ENCODE measurements around the gene TXNRD1. TPM values are rescaled to one million over a fixed set of nuclear protein-coding genes. Genes with fewer than 3 reads are reported as not detected.
A peak's percentile ranks its signal among the peaks of the same experiment; 100 is the strongest.
"Not testable (repeated sequence)": the region's sequence is repeated elsewhere in the genome, so short reads cannot be mapped to it uniquely, and the experiment has no call there.

The TXNRD1 gene
- total and polyA plus RNA-seq, 5 donors from 2014 or later = 26.5 to 47.7 (median 34.2) TPM

- ATAC-seq (ENCODE audit: low read depth in 2 of 2); H3K36me3 Mint-ChIP-seq; H3K27ac Mint-ChIP-seq; H3K9me3 Mint-ChIP-seq; DNase-seq; H3K27ac ChIP-seq (ENCODE audit: insufficient read depth, low read length, poor library complexity, severe bottlenecking); H3K4me3 ChIP-seq (ENCODE audit: low read depth, low read length); H3K9me3 ChIP-seq (ENCODE audit: control insufficient read depth in 2 of 2, low read length in 2 of 2); H3K36me3 ChIP-seq (ENCODE audit: control insufficient read depth, insufficient read depth, low read length); H3K27me3 ChIP-seq (ENCODE audit: control insufficient read depth, insufficient read depth, low read length): not testable (repeated sequence)
- peaks cover 7 to 23% (median 9%) of the 10 kb centered on the region in 4 donors for H3K4me1 Mint-ChIP-seq
- H3K27me3 Mint-ChIP-seq = peaks cover 22% of the 10 kb centered on the region
- H3K4me3 Mint-ChIP-seq = peak overlapping the region in 1 of 4 donors; percentile 18
- peaks cover 11% of the 10 kb centered on the region for H3K4me1 ChIP-seq (ENCODE audit: control insufficient read depth, insufficient read depth, low read length, poor library complexity, severe bottlenecking)
These were observed 2.9 kb downstream of the TXNRD1 start for GRCh38 chr12:104218506-104218905.

DNA sequence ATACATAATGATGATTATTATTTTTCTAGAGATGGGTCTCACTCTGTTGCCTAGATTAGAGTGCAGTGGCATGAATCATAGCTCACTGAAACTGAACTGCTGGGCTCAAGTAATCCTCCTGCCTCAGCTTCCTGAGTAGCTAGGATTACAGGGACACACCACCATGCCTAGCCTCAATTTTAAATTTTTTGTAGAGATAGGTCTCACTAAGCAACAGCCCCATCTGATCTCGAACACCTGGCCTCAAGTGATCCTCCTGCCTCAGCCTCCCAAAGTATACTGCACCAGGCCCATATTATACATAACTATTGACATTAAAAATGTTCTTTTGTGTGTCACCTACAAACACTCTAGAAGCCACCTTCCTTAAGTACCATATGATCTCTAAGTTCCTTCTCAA is 3.4 kb downstream of the TXNRD1 start:
- H3K36me3 Mint-ChIP-seq = no peaks in the 10 kb centered on the region
- H3K4me1 Mint-ChIP-seq = peaks cover 7 to 23% (median 9%) of the 10 kb centered on the region in 4 donors
- H3K4me3 ChIP-seq (ENCODE audit: low read depth, low read length) = no peak overlapping the region
- H3K27ac ChIP-seq (ENCODE audit: insufficient read depth, low read length, poor library complexity, severe bottlenecking) = no peak overlapping the region
- DNase-seq = no peak
- no peaks in the 10 kb centered on the region for H3K36me3 ChIP-seq (ENCODE audit: control insufficient read depth, insufficient read depth, low read length)
- H3K9me3 ChIP-seq (ENCODE audit: control insufficient read depth in 2 of 2, low read length in 2 of 2) = no peaks in the 10 kb centered on the region
- H3K4me3 Mint-ChIP-seq = peak overlapping the region in 1 of 4 donors; percentile 77
- ATAC-seq (ENCODE audit: low read depth in 2 of 2) = no peak
- H3K27me3 ChIP-seq (ENCODE audit: control insufficient read depth, insufficient read depth, low read length) = peaks cover 6% of the 10 kb centered on the region
- peaks cover 11% of the 10 kb centered on the region for H3K4me1 ChIP-seq (ENCODE audit: control insufficient read depth, insufficient read depth, low read length, poor library complexity, severe bottlenecking)
- no peak overlapping the region for H3K27ac Mint-ChIP-seq
- peaks cover 24% of the 10 kb centered on the region for H3K27me3 Mint-ChIP-seq
- peaks cover 0 to 7% (median 0%) of the 10 kb centered on the region in 7 donors for H3K9me3 Mint-ChIP-seq

DNA sequence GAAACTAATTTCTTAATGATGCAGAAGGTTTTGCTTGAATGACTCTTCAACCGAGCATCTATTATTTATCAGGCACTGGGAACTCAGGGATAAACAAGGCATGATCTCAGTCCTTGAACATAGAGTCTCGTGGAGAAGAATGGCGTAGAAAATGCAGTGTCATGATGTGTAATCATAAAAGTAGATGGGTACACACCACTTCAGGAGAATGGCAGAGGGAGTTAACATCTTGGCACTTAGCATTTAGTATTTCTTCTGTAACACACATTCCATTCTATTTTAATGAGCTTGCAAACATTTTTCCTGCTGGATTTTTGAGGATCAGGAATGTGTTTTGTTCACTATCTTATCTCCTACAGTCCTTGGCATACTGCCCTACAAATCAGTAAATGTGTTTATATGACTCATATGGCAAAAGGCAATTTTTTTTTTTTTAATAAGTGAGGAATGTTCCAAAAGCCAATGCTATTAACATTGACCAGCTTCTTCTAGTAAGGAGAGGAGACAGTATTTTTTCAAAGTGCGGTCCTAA is 3.8 kb downstream of the TXNRD1 start:
- Mint-ChIP-seq H3K4me3 (no peak overlapping the region), H3K36me3 (no peaks in the 10 kb centered on the region), H3K9me3 (peaks cover 0 to 7% (median 0%) of the 10 kb centered on the region in 7 donors), H3K4me1 (peaks cover 7 to 23% (median 9%) of the 10 kb centered on the region in 4 donors), H3K27ac (no peak overlapping the region), H3K27me3 (peaks cover 26% of the 10 kb centered on the region)
- Histone ChIP-seq H3K36me3 (ENCODE audit: control insufficient read depth, insufficient read depth, low read length) (no peaks in the 10 kb centered on the region), H3K27ac (ENCODE audit: insufficient read depth, low read length, poor library complexity, severe bottlenecking) (no peak overlapping the region), H3K4me3 (ENCODE audit: low read depth, low read length) (no peak overlapping the region), H3K4me1 (ENCODE audit: control insufficient read depth, insufficient read depth, low read length, poor library complexity, severe bottlenecking) (peaks cover 11% of the 10 kb centered on the region), H3K27me3 (ENCODE audit: control insufficient read depth, insufficient read depth, low read length) (peaks cover 6% of the 10 kb centered on the region), H3K9me3 (ENCODE audit: control insufficient read depth in 2 of 2, low read length in 2 of 2) (no peaks in the 10 kb centered on the region)
- ATAC-seq (ENCODE audit: low read depth in 2 of 2) (no peak), DNase-seq (peak in 1 of 3 donors; percentile 21)

DNA sequence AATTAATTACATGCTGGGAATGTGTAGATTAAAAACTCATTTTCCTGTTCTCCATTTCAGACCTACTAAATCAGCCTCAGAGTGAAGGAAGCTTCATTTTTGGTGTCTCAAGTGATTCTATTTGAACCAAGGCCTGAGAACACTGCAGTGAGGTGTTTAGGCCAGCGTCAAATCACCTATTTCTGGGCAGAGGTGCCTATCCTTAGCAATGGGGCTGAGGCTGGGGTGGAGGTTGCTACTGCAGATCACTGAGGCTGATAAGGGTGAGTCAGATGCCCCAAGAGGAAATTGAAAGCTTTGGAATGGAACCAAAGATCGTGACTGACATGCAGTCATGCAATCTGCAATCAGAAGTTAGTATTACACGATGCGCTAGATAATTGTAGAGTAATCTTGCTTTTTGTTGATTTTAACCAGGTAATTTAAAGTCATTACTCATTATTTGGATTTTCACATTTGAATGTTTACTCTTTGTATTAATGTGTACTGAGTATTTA is 4.4 kb downstream of the TXNRD1 start:
- Histone ChIP-seq H3K4me3 (ENCODE audit: low read depth, low read length) (no peak overlapping the region), H3K27me3 (ENCODE audit: control insufficient read depth, insufficient read depth, low read length) (peaks cover 6% of the 10 kb centered on the region), H3K9me3 (ENCODE audit: control insufficient read depth in 2 of 2, low read length in 2 of 2) (no peaks in the 10 kb centered on the region), H3K27ac (ENCODE audit: insufficient read depth, low read length, poor library complexity, severe bottlenecking) (no peak overlapping the region), H3K36me3 (ENCODE audit: control insufficient read depth, insufficient read depth, low read length) (no peaks in the 10 kb centered on the region), H3K4me1 (ENCODE audit: control insufficient read depth, insufficient read depth, low read length, poor library complexity, severe bottlenecking) (peaks cover 11% of the 10 kb centered on the region)
- Mint-ChIP-seq H3K9me3 (peaks cover 0 to 7% (median 0%) of the 10 kb centered on the region in 7 donors), H3K4me3 (peak overlapping the region in 1 of 4 donors; percentile 28), H3K36me3 (no peaks in the 10 kb centered on the region), H3K27ac (peak overlapping the region in 1 of 3 donors; percentile 15), H3K27me3 (peaks cover 27% of the 10 kb centered on the region), H3K4me1 (peaks cover 7 to 23% (median 9%) of the 10 kb centered on the region in 4 donors)
- peak in 2 of 3 donors; percentile 13 to 81 for DNase-seq
- peak; percentile 54 to 59 for ATAC-seq (ENCODE audit: low read depth in 2 of 2)

DNA sequence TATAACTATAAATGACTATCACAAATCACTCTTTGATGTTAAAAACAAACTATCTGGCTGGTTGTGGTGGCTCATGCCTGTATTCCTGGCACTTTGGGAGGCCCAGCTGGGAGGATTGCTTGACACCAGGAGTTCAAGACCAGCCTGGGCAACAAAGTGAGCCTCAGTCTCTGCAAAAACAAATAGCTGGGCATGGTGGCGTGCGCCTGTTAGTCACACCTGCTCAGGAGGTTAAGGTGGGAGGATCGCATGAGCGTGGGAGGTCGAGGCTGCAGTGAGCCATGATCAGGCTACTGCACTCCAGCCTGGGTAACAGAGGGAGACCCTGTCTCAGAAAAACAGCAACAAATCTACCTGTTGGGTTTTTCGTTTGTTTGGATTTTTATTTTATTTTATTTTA is 5.4 kb downstream of the TXNRD1 start:
- peaks cover 3% of the 10 kb centered on the region for H3K4me1 ChIP-seq (ENCODE audit: control insufficient read depth, insufficient read depth, low read length, poor library complexity, severe bottlenecking)
- Mint-ChIP-seq H3K9me3 (peaks cover 0 to 7% (median 0%) of the 10 kb centered on the region in 7 donors), H3K27ac (no peak overlapping the region), H3K27me3 (peaks cover 31% of the 10 kb centered on the region), H3K36me3 (no peaks in the 10 kb centered on the region), H3K4me3 (no peak overlapping the region), H3K4me1 (peaks cover 7 to 19% (median 9%) of the 10 kb centered on the region in 4 donors)
- no peak overlapping the region for H3K27ac ChIP-seq (ENCODE audit: insufficient read depth, low read length, poor library complexity, severe bottlenecking)
- ATAC-seq (ENCODE audit: low read depth in 2 of 2) (no peak), DNase-seq (no peak)
- H3K36me3 ChIP-seq (ENCODE audit: control insufficient read depth, insufficient read depth, low read length) = no peaks in the 10 kb centered on the region
- peaks cover 9% of the 10 kb centered on the region for H3K27me3 ChIP-seq (ENCODE audit: control insufficient read depth, insufficient read depth, low read length)
- H3K4me3 ChIP-seq (ENCODE audit: low read depth, low read length) = no peak overlapping the region
- H3K9me3 ChIP-seq (ENCODE audit: control insufficient read depth in 2 of 2, low read length in 2 of 2) = no peaks in the 10 kb centered on the region

DNA sequence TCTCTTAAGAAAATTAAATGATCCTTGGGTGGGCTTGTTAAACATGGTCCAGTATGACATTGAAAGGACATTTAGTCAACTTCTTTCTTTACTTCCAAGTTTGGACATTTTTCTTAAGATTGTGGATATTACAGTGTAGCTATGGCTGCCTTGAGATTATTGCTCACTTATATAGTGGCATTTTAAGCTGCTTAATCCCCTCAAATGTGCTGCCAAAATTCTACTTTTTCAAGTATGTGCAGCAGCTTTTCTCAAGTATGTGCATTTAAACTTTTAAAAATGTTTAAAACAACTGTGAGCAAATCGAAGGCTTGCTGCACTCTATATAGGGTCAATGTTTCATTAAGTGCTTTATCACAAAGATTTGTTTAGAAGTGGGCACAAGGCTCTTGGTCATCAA is 7.4 kb downstream of the TXNRD1 start:
- H3K27me3 Mint-ChIP-seq = peaks cover 37% of the 10 kb centered on the region

GRCh38 chr12:104223712-104224111 is 8.1 kb downstream of the TXNRD1 start:
- Mint-ChIP-seq H3K9me3 (peaks cover 0 to 3% (median 0%) of the 10 kb centered on the region in 7 donors), H3K27ac (no peak overlapping the region), H3K27me3 (peaks cover 37% of the 10 kb centered on the region), H3K4me3 (no peak overlapping the region), H3K4me1 (peaks cover 7 to 14% (median 9%) of the 10 kb centered on the region in 4 donors), H3K36me3 (no peaks in the 10 kb centered on the region)
- Histone ChIP-seq H3K4me3 (ENCODE audit: low read depth, low read length) (no peak overlapping the region), H3K4me1 (ENCODE audit: control insufficient read depth, insufficient read depth, low read length, poor library complexity, severe bottlenecking) (no peaks in the 10 kb centered on the region), H3K27me3 (ENCODE audit: control insufficient read depth, insufficient read depth, low read length) (peaks cover 9% of the 10 kb centered on the region), H3K9me3 (ENCODE audit: control insufficient read depth in 2 of 2, low read length in 2 of 2) (no peaks in the 10 kb centered on the region), H3K36me3 (ENCODE audit: control insufficient read depth, insufficient read depth, low read length) (no peaks in the 10 kb centered on the region), H3K27ac (ENCODE audit: insufficient read depth, low read length, poor library complexity, severe bottlenecking) (no peak overlapping the region)
- DNase-seq = no peak
- ATAC-seq (ENCODE audit: low read depth in 2 of 2) = no peak

More for the DNA sequence above, 7.4 kb downstream of the TXNRD1 start:
- no peak for ATAC-seq (ENCODE audit: low read depth in 2 of 2)
- no peak overlapping the region for H3K27ac Mint-ChIP-seq
- no peak overlapping the region for H3K4me3 Mint-ChIP-seq
- Histone ChIP-seq H3K36me3 (ENCODE audit: control insufficient read depth, insufficient read depth, low read length) (no peaks in the 10 kb centered on the region), H3K27me3 (ENCODE audit: control insufficient read depth, insufficient read depth, low read length) (peaks cover 9% of the 10 kb centered on the region), H3K27ac (ENCODE audit: insufficient read depth, low read length, poor library complexity, severe bottlenecking) (no peak overlapping the region), H3K4me1 (ENCODE audit: control insufficient read depth, insufficient read depth, low read length, poor library complexity, severe bottlenecking) (no peaks in the 10 kb centered on the region), H3K4me3 (ENCODE audit: low read depth, low read length) (no peak overlapping the region), H3K9me3 (ENCODE audit: control insufficient read depth in 2 of 2, low read length in 2 of 2) (no peaks in the 10 kb centered on the region)
- H3K9me3 Mint-ChIP-seq = peaks cover 0 to 3% (median 0%) of the 10 kb centered on the region in 7 donors
- no peak for DNase-seq
- peaks cover 7 to 14% (median 9%) of the 10 kb centered on the region in 4 donors for H3K4me1 Mint-ChIP-seq
- H3K36me3 Mint-ChIP-seq = no peaks in the 10 kb centered on the region

- Mint-ChIP-seq H3K4me1 (no peaks in the 10 kb centered on the region), H3K9me3 (peaks cover 0 to 5% (median 0%) of the 10 kb centered on the region in 7 donors), H3K27me3 (peaks cover 46% of the 10 kb centered on the region), H3K27ac (no peak overlapping the region), H3K36me3 (peaks cover 3% of the 10 kb centered on the region), H3K4me3 (no peak overlapping the region)
- no peaks in the 10 kb centered on the region for H3K36me3 ChIP-seq (ENCODE audit: control insufficient read depth, insufficient read depth, low read length)
- no peak overlapping the region for H3K27ac ChIP-seq (ENCODE audit: insufficient read depth, low read length, poor library complexity, severe bottlenecking)
- peaks cover 9% of the 10 kb centered on the region for H3K27me3 ChIP-seq (ENCODE audit: control insufficient read depth, insufficient read depth, low read length)
- ATAC-seq (ENCODE audit: low read depth in 2 of 2) (no peak), DNase-seq (no peak)
- no peaks in the 10 kb centered on the region for H3K4me1 ChIP-seq (ENCODE audit: control insufficient read depth, insufficient read depth, low read length, poor library complexity, severe bottlenecking)
- H3K9me3 ChIP-seq (ENCODE audit: control insufficient read depth in 2 of 2, low read length in 2 of 2) = no peaks in the 10 kb centered on the region
- no peak overlapping the region for H3K4me3 ChIP-seq (ENCODE audit: low read depth, low read length)
These were observed 11.1 kb downstream of the TXNRD1 start for GRCh38 chr12:104226672-104227071.

Measured in CD4-positive, CD25-positive, alpha-beta regulatory T cell (primary cell).